Spleen (tissue), 7 donors: Measurements from ENCODE around the gene NUDT7.

ENCODE experiments used
- POLR2A ChIP-seq, 3 donors: fragments of 450-650 bp; IDR thresholded peaks; one replicate each; pipeline ENCODE4 v1.5.1; 2017; ENCODE audit warnings: antibody characterized with exemption in 3 of 3, mild to moderate bottlenecking in 1 of 3
- POLR2AphosphoS5 ChIP-seq, 3 donors: sonication (generic); formaldehyde crosslinking; IDR thresholded peaks; one replicate each; pipeline ENCODE4 v1.5.1; 2017; ENCODE audit warnings: antibody characterized with exemption in 3 of 3
- TF ChIP-seq, protein P1 (sequence below), 11 experiments: fragments of 200-600 bp in 7 of 11; fragments of 450-650 bp in 4 of 11; sonication (generic) in 4 of 11; IDR thresholded peaks in 8 of 11; conservative IDR thresholded peaks in 3 of 11; 1 replicate in 7 of 11; 2 replicates in 4 of 11; pipeline versions ENCODE4 v1.4.0 to v1.8.0; 2016 to 2021; ENCODE audit warnings: antibody characterized with exemption in 11 of 11, inconsistent platforms in 4 of 11, mild to moderate bottlenecking in 1 of 11
- donor health status: DM: no; HTN: no; CAD: no; lungs with moderate emphysema.
- donor health status: DM: no; HTN: no; CAD: no.
- donor health status: DM: no; HTN: no; CAD: no.

DNA sequence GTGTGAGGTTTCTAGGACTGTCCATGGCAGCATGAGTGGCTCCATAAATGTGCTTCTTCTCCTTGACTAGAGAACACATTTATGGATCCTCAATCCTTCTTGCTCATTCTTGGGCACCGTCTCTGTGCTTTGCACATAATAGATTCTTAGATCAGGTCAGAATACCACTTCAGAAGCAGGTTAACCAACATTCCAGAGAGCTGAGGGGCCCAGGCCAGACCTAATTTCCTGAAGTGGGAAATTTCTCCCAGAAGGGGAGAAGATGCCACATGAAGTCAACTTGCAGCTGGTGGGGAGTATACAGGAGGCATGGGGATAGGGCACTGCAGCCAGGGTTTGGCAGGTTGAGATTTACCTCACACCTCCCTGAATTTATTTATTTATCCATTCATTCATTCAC is 41.7 kb downstream of the NUDT7 start:
- TF ChIP-seq, protein P1, sequence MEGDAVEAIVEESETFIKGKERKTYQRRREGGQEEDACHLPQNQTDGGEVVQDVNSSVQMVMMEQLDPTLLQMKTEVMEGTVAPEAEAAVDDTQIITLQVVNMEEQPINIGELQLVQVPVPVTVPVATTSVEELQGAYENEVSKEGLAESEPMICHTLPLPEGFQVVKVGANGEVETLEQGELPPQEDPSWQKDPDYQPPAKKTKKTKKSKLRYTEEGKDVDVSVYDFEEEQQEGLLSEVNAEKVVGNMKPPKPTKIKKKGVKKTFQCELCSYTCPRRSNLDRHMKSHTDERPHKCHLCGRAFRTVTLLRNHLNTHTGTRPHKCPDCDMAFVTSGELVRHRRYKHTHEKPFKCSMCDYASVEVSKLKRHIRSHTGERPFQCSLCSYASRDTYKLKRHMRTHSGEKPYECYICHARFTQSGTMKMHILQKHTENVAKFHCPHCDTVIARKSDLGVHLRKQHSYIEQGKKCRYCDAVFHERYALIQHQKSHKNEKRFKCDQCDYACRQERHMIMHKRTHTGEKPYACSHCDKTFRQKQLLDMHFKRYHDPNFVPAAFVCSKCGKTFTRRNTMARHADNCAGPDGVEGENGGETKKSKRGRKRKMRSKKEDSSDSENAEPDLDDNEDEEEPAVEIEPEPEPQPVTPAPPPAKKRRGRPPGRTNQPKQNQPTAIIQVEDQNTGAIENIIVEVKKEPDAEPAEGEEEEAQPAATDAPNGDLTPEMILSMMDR (IDR thresholded peaks at IDR 0.05 in 8 of 11, conservative IDR thresholded peaks at IDR 0.05 in 3 of 11): no peak
- no peak for TF ChIP-seq POLR2A (IDR thresholded peaks at IDR 0.05)
- no peak for TF ChIP-seq POLR2AphosphoS5 (IDR thresholded peaks at IDR 0.05)
